GM19099 (cell line): ENCODE results near the gene CEL.

ENCODE experiments used
- POLR2A ChIP-seq: IDR thresholded peaks from 3 replicates; pipeline ENCODE4 v1.6.1; 2011; ENCODE audit warnings: low read depth; ENCODE audit not compliant: insufficient read length; ENCODE audit errors: extremely low read depth

Gene CEL

GRCh38 chr9:133044661-133045060 lies 17.1 kb upstream of the CEL start:
- no peak for TF ChIP-seq POLR2A

GRCh38 chr9:133045132-133045531 lies 16.6 kb upstream of the CEL start:
- no peak for TF ChIP-seq POLR2A

- TF ChIP-seq POLR2A: no peak
Observed at GRCh38 chr9:133046196-133046899, 15.4 kb upstream of the CEL start.

- no peak for TF ChIP-seq POLR2A
Observed at GRCh38 chr9:133046900-133047295, 14.9 kb upstream of the CEL start.

GRCh38 chr9:133048595-133048994 lies 13.2 kb upstream of the CEL start:
- no peak for TF ChIP-seq POLR2A

- TF ChIP-seq POLR2A: no peak
Observed at GRCh38 chr9:133049043-133049442, 12.7 kb upstream of the CEL start.

- no peak for TF ChIP-seq POLR2A
Observed at GRCh38 chr9:133050142-133050541, 11.6 kb upstream of the CEL start.

- TF ChIP-seq POLR2A: no peak
Observed at GRCh38 chr9:133050781-133051180, 11.0 kb upstream of the CEL start.

- no peak for TF ChIP-seq POLR2A
Observed at GRCh38 chr9:133051281-133051900, 10.4 kb upstream of the CEL start.

- no peak for TF ChIP-seq POLR2A
Observed at GRCh38 chr9:133051966-133052539, 9.7 kb upstream of the CEL start.

GRCh38 chr9:133054194-133054890 lies 7.4 kb upstream of the CEL start:
- no peak for TF ChIP-seq POLR2A

- TF ChIP-seq POLR2A: no peak
Observed at GRCh38 chr9:133054966-133055365, 6.8 kb upstream of the CEL start.

- TF ChIP-seq POLR2A: no peak
Observed at GRCh38 chr9:133055788-133056420, 5.9 kb upstream of the CEL start.

- no peak for TF ChIP-seq POLR2A
Observed at GRCh38 chr9:133056533-133056932, 5.2 kb upstream of the CEL start.

GRCh38 chr9:133057006-133057405 lies 4.8 kb upstream of the CEL start:
- TF ChIP-seq POLR2A: no peak
